Trophoblast cell (in vitro differentiated cells and primary cell): ENCODE measurements around the gene EXOC3L4.

ENCODE experiments used
- DNase-seq, 2 donors: peaks; one replicate each; pipeline ENCODE4 v3.0.0-alpha.2; 2016
- H2AFZ ChIP-seq: 2 replicates; pipeline ENCODE4 v1.6.1; 2013; ENCODE audit warnings: low read length, moderate library complexity, mild to moderate bottlenecking; ENCODE audit not compliant: insufficient read depth, poor library complexity
- H2AK5ac ChIP-seq: 2 replicates; pipeline ENCODE4 v1.6.1; 2013; ENCODE audit warnings: mild to moderate bottlenecking, low read length
- H2BK120ac ChIP-seq: 2 replicates; pipeline ENCODE4 v1.6.1; 2013; ENCODE audit warnings: low read length, mild to moderate bottlenecking, moderate library complexity; ENCODE audit not compliant: insufficient read depth, poor library complexity
- H2BK12ac ChIP-seq: 2 replicates; pipeline ENCODE4 v1.6.1; 2013; ENCODE audit warnings: mild to moderate bottlenecking, low read length, moderate library complexity
- H2BK5ac ChIP-seq: 2 replicates; pipeline ENCODE4 v1.6.1; 2013; ENCODE audit warnings: low read length, low read depth, moderate library complexity, mild to moderate bottlenecking; ENCODE audit not compliant: poor library complexity
- H3K14ac ChIP-seq: 2 replicates; pipeline ENCODE4 v1.6.1; 2013; ENCODE audit warnings: mild to moderate bottlenecking, low read length
- H3K18ac ChIP-seq: 2 replicates; pipeline ENCODE4 v1.6.1; 2013; ENCODE audit warnings: mild to moderate bottlenecking, low read length
- H3K23ac ChIP-seq: 2 replicates; pipeline ENCODE4 v1.6.1; 2013; ENCODE audit warnings: low read length
- H3K27ac ChIP-seq: 2 replicates; pipeline ENCODE4 v1.5.1; 2013; ENCODE audit warnings: low read depth, mild to moderate bottlenecking, inconsistent platforms, low read length, moderate library complexity
- H3K27me3 ChIP-seq: 2 replicates; pipeline ENCODE4 v1.6.1; 2013; ENCODE audit warnings: inconsistent platforms, mild to moderate bottlenecking, low read length, moderate library complexity; ENCODE audit not compliant: insufficient read depth
- H3K36me3 ChIP-seq, 2 experiments: 1 replicate in 1 of 2; 2 replicates in 1 of 2; pipeline ENCODE4 v1.6.1; 2013; ENCODE audit warnings: low read length in 2 of 2, mild to moderate bottlenecking in 2 of 2, moderate library complexity in 1 of 2; ENCODE audit not compliant: insufficient read depth in 2 of 2, control insufficient read depth in 1 of 2
- H3K4ac ChIP-seq: 2 replicates; pipeline ENCODE4 v1.6.1; 2013; ENCODE audit warnings: low read depth, mild to moderate bottlenecking, low read length, moderate library complexity
- H3K4me1 ChIP-seq, 2 experiments: 1 replicate in 1 of 2; 2 replicates in 1 of 2; pipeline ENCODE4 v1.6.1; 2013; ENCODE audit warnings: low read length in 2 of 2, mild to moderate bottlenecking in 2 of 2, moderate library complexity in 1 of 2; ENCODE audit not compliant: insufficient read depth in 2 of 2, control insufficient read depth in 1 of 2
- H3K4me2 ChIP-seq: 2 replicates; pipeline ENCODE4 v1.6.1; 2013; ENCODE audit warnings: inconsistent platforms, mild to moderate bottlenecking, low read length, moderate library complexity
- H3K4me3 ChIP-seq: 2 replicates; pipeline ENCODE4 v1.5.1; 2013; ENCODE audit warnings: mild to moderate bottlenecking, low read depth, low read length, inconsistent platforms
- H3K79me1 ChIP-seq: one replicate; pipeline ENCODE4 v1.6.1; 2013; ENCODE audit warnings: low read length
- H3K79me2 ChIP-seq: 2 replicates; pipeline ENCODE4 v1.6.1; 2013; ENCODE audit warnings: low read length, mild to moderate bottlenecking; ENCODE audit not compliant: control insufficient read depth, insufficient read depth, poor library complexity
- H3K9ac ChIP-seq: 2 replicates; pipeline ENCODE4 v1.6.1; 2013; ENCODE audit warnings: mild to moderate bottlenecking, low read length
- H3K9me3 ChIP-seq: 2 replicates; pipeline ENCODE4 v1.6.1; 2013; ENCODE audit warnings: low read depth, mild to moderate bottlenecking, control low read depth, inconsistent platforms, low read length; ENCODE audit not compliant: insufficient read depth
- H4K12ac ChIP-seq: 2 replicates; pipeline ENCODE4 v1.6.1; 2013; ENCODE audit warnings: low read depth, mild to moderate bottlenecking, low read length, moderate library complexity
- H4K8ac ChIP-seq: 2 replicates; pipeline ENCODE4 v1.6.1; 2013; ENCODE audit warnings: low read depth, mild to moderate bottlenecking, low read length, moderate library complexity
- H4K91ac ChIP-seq: one replicate; pipeline ENCODE4 v1.6.1; 2013; ENCODE audit warnings: low read depth, mild to moderate bottlenecking, low read length, moderate library complexity
- WGBS: extraction: QIAGEN DNeasy Blood & Tissue Kit; methylation state at CpG from one replicate; pipeline ENCODE4 v1.1.7; 2013; ENCODE audit warnings: missing lambda C conversion rate; ENCODE audit not compliant: insufficient read length, insufficient coverage; ENCODE audit errors: extremely low coverage; 5-methylcytosine and 5-hydroxymethylcytosine counted together

The EXOC3L4 gene

GRCh38 chr14:103129301-103130016 is 34.9 kb downstream of the EXOC3L4 start:
- Histone ChIP-seq H4K12ac (no peak overlapping the region), H3K23ac (no peak overlapping the region), H3K9ac (no peak overlapping the region), H3K4ac (no peak overlapping the region), H3K4me3 (no peak overlapping the region), H2AK5ac (peak overlapping the region; percentile 16), H3K79me1 (no peaks in the 10 kb centered on the region), H3K27ac (no peak overlapping the region), H3K14ac (no peak overlapping the region), H2AFZ (no peak overlapping the region), H3K36me3 (peaks cover 6 to 9% of the 10 kb centered on the region in 2 experiments), H3K4me2 (no peak overlapping the region), H4K8ac (no peak overlapping the region), H3K79me2 (no peaks in the 10 kb centered on the region), H4K91ac (no peak overlapping the region), H3K4me1 (peaks cover 21 to 34% of the 10 kb centered on the region in 2 experiments), H3K9me3 (peaks cover 3% of the 10 kb centered on the region), H3K18ac (no peak overlapping the region), H2BK120ac (no peak overlapping the region), H2BK12ac (no peak overlapping the region), H2BK5ac (no peak overlapping the region), H3K27me3 (peaks cover 3% of the 10 kb centered on the region)
- no CpG with 5 or more reads among the region's 12 CpGs for WGBS
- peak; percentile 91 to 92 for DNase-seq

- no peak for DNase-seq
- no peak overlapping the region for H2AFZ ChIP-seq
- WGBS, result no CpG with 5 or more reads among the region's 26 CpGs
- no peaks in the 10 kb centered on the region for H3K79me2 ChIP-seq
- no peak overlapping the region for H4K12ac ChIP-seq
- no peak overlapping the region for H2BK5ac ChIP-seq
- H3K27ac ChIP-seq, result no peak overlapping the region
- H3K9ac ChIP-seq, result no peak overlapping the region
- H3K9me3 ChIP-seq, result peaks cover 3% of the 10 kb centered on the region
- H2BK120ac ChIP-seq, result no peak overlapping the region
- H3K4me2 ChIP-seq, result no peak overlapping the region
- H3K4me1 ChIP-seq, result peaks cover 21 to 34% of the 10 kb centered on the region in 2 experiments
- H2BK12ac ChIP-seq, result peak overlapping the region; percentile 30
- H3K4ac ChIP-seq, result no peak overlapping the region
- peak overlapping the region; percentile 16 for H2AK5ac ChIP-seq
- peak overlapping the region; percentile 4 for H3K14ac ChIP-seq
- no peaks in the 10 kb centered on the region for H3K79me1 ChIP-seq
- H3K36me3 ChIP-seq, result peaks cover 8 to 9% of the 10 kb centered on the region in 2 experiments
- no peak overlapping the region for H4K8ac ChIP-seq
- no peak overlapping the region for H3K4me3 ChIP-seq
- no peak overlapping the region for H3K23ac ChIP-seq
- no peak overlapping the region for H4K91ac ChIP-seq
- peaks cover 3% of the 10 kb centered on the region for H3K27me3 ChIP-seq
- H3K18ac ChIP-seq, result no peak overlapping the region
Measured at GRCh38 chr14:103130017-103130764, 35.7 kb downstream of the EXOC3L4 start.

- peaks cover 3% of the 10 kb centered on the region for H3K9me3 ChIP-seq
- H4K8ac ChIP-seq, result no peak overlapping the region
- H4K91ac ChIP-seq, result no peak overlapping the region
- H3K79me2 ChIP-seq, result no peaks in the 10 kb centered on the region
- peaks cover 21 to 37% of the 10 kb centered on the region in 2 experiments for H3K4me1 ChIP-seq
- no CpG with 5 or more reads among the region's 8 CpGs for WGBS
- H3K79me1 ChIP-seq, result no peaks in the 10 kb centered on the region
- no peak overlapping the region for H3K18ac ChIP-seq
- no peak overlapping the region for H2BK12ac ChIP-seq
- H3K27me3 ChIP-seq, result peaks cover 3% of the 10 kb centered on the region
- H4K12ac ChIP-seq, result no peak overlapping the region
- H2AK5ac ChIP-seq, result peak overlapping the region; percentile 16
- no peak overlapping the region for H3K4ac ChIP-seq
- no peak overlapping the region for H3K14ac ChIP-seq
- H3K4me2 ChIP-seq, result no peak overlapping the region
- H2AFZ ChIP-seq, result no peak overlapping the region
- H3K9ac ChIP-seq, result no peak overlapping the region
- H3K4me3 ChIP-seq, result no peak overlapping the region
- H2BK5ac ChIP-seq, result no peak overlapping the region
- H2BK120ac ChIP-seq, result no peak overlapping the region
- no peak overlapping the region for H3K23ac ChIP-seq
- H3K36me3 ChIP-seq, result peaks cover 8 to 9% of the 10 kb centered on the region in 2 experiments
- H3K27ac ChIP-seq, result no peak overlapping the region
- peak in 1 of 2 donors; percentile 56 for DNase-seq
Measured at GRCh38 chr14:103130965-103131364, 36.4 kb downstream of the EXOC3L4 start.

GRCh38 chr14:103131580-103131979 is 37.1 kb downstream of the EXOC3L4 start:
- Histone ChIP-seq H4K12ac (no peak overlapping the region), H3K4me1 (peaks cover 22 to 41% of the 10 kb centered on the region in 2 experiments), H3K14ac (no peak overlapping the region), H3K9me3 (peaks cover 3% of the 10 kb centered on the region), H3K9ac (no peak overlapping the region), H3K27ac (no peak overlapping the region), H3K79me2 (no peaks in the 10 kb centered on the region), H3K4me2 (no peak overlapping the region), H2BK12ac (no peak overlapping the region), H3K4ac (no peak overlapping the region), H4K8ac (no peak overlapping the region), H2BK120ac (no peak overlapping the region), H3K18ac (no peak overlapping the region), H3K79me1 (peaks cover under 1% of the 10 kb centered on the region), H2AK5ac (no peak overlapping the region), H2BK5ac (no peak overlapping the region), H3K27me3 (no peaks in the 10 kb centered on the region), H2AFZ (no peak overlapping the region), H3K36me3 (peaks cover 8 to 9% of the 10 kb centered on the region in 2 experiments), H3K4me3 (no peak overlapping the region), H4K91ac (no peak overlapping the region), H3K23ac (no peak overlapping the region)
- DNase-seq, result no peak
- WGBS, result no CpG with 5 or more reads among the region's 9 CpGs
